Hematopoietic multipotent progenitor cell treated with erythropoietin and hydrocortisone succinate and interleukin-3 and kit ligand, for 15 days (in vitro differentiated cells): ENCODE results near the gene EML2.
"Not testable (repeated sequence)": the region's sequence is repeated elsewhere in the genome, so short reads cannot be mapped to it uniquely, and the experiment has no call there.

Source experiments
- DNase-seq: peaks from one replicate; pipeline ENCODE4 v3.0.0-alpha.2; 2015; ENCODE audit warnings: low spot score

The EML2 gene

DNA sequence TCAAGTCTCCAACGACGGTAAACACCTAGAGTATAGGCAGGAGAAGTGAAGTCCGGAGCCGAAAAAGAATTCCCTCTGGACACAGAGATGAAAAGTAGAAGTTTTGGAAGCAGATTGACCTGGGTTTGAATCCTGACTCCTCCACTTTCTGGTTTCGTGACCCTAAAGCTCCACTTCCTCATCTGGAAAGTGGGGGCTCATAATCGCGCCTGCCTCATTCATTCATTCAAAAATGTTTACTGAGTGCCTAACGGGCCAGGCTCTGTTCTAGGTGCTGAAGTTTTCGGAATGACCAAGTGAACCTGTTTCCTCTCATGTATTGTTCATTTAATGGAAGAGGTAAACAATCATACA is 7.1 kb upstream of the EML2 start:
- DNase-seq: no peak

DNA sequence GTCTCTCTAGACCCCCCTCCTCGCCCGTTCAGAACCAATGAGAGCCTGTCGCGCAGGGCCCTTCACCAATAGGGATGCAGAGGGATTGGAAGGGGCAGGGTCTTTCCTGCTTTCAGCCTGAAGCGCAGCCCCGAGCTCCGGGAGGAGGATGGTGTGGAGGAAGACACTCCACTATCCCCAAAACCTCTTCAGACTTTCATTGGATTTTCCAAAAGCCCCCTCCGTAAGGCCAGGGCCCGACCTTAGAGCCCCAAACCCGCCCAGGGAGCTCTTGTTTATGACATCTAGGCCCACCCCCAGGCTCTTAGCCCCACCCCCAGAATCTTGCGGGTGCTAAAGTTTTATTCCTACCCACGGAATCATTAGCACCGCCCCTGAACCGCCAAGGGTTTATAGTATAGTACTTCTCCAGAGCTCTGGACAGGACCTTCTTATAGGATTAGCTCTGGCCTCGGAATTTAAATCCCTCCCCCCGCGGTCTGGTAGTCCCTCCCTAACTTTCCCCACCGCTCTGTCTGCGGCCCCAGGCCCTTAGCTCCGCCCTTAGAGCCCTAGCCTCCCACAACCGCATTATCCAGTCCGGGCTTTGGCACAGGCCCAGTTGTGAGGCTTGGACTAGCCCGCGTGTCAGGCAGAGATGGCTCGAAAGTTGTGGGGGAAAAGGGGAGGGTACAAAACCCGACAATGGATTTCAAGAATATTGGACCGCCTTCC is 6.6 kb upstream of the EML2 start:
- peak; percentile 20 for DNase-seq

DNA sequence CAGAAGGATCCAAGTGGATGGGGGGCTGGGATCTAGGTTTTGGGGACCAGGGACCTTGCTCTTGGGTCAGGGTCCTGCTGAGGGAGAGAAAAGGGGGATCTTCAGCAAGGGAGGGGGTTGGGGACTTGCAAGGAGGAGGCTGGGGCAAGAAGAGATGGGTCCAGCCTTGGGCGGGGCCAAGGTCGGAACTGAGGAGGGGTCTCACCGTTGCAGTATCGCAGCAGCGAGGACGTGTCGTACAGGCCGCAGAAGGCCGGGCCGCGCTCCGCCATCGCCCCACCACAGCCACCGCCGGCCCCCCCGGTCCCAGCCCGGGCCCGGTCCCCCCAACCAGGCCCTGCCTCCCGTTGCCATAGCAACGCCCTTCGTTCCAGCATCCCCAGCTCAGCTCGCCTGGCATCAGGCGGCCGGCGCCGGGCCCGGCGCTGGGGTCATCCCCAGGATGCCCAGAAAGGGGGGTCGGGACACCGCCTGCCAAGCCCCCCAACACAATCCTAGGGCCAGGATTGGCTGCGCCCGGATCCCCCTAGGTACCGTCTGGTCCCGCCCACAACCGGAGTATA is 6.0 kb upstream of the EML2 start:
- DNase-seq: no peak

GRCh38 chr19:45643927-45644771 is 5.0 kb upstream of the EML2 start:
- no peak for DNase-seq

- peak; percentile 80 for DNase-seq
These were observed 4.1 kb upstream of the EML2 start for GRCh38 chr19:45643024-45643926.

DNA sequence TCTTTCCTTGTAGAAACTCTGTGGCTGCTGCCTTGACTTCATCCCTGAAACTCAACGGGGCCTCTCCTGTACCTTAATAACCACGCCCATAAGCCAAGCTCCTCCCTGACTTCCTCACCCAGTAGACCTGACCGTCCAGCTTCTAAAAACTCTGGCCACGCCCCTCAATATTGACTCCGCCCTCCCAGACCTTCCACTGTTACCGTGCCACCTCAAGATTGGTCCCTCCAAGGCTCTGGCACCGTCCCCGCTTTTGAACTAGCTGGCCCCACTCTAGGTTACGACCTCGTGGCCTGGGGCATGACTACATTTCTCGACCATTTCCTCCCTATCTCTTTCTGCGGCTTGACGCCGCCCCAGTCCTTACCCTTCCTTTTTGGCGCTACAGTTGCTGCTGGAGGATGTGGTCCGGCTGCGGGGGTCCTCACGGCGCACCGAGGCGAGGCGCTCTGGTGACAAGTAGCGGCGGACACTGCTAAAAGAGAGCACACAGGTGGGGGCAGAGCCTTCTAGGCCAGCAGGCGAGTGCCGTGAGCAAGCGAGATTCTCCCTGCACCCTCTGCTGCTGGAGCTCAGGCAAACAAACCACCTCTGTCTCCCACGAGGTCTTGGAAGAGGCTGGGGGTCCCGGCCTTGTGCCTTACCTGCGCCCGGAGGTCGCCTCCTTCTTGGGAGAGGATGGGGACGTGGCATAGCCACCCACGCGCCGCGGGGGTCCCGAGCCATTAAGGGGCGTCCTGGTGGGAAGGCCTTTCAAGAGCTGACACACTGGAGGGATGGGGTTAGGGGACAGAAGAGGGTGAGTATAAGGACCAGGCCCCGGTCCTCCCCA is 2.3 kb upstream of the EML2 start:
- DNase-seq: peak; percentile 87

DNA sequence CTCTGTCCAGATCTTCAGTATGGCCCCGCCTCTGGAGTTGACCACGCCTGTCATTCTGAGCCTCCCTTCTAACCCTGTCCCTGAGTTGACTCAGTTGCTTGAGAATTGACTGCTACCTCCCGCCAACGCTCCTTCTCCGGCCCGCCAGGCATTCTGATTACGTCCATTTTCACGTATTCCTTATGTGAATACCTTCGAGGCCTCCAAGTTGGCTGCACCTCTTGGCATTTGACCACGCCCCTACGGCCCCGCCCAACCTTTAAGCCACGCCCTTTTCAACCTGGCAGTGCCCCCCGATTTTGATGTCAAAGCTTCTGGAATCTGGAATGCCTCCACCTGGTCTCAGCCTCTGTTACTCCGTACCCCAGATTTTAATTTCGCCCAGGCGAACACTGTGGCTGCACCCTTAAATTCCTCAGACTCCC is 1.7 kb upstream of the EML2 start:
- DNase-seq: peak; percentile 35

GRCh38 chr19:45637890-45638667 is 1.1 kb downstream of the EML2 start:
- DNase-seq: no peak

DNA sequence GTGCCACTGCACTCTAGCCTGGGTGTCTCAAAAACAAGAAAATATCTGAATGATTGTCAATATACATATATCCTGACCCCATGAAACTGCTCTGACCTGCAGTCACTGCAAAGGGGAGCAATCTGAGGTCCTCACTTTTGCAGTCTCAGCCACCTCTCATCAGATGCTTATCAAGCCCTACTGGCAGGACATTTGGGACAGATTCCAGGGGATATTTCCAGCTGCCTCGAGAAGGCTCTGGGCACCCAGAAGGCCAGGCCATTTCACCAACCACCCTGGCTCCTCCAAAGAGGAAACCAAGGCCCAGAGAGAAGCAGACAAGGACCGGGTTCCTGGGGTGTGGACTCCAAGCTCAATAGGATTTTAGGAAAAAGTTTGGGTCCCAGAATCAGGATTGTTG is 2.3 kb downstream of the EML2 start:
- DNase-seq: no peak

- no peak for DNase-seq
These were observed 2.9 kb downstream of the EML2 start for GRCh38 chr19:45636275-45636674.

DNA sequence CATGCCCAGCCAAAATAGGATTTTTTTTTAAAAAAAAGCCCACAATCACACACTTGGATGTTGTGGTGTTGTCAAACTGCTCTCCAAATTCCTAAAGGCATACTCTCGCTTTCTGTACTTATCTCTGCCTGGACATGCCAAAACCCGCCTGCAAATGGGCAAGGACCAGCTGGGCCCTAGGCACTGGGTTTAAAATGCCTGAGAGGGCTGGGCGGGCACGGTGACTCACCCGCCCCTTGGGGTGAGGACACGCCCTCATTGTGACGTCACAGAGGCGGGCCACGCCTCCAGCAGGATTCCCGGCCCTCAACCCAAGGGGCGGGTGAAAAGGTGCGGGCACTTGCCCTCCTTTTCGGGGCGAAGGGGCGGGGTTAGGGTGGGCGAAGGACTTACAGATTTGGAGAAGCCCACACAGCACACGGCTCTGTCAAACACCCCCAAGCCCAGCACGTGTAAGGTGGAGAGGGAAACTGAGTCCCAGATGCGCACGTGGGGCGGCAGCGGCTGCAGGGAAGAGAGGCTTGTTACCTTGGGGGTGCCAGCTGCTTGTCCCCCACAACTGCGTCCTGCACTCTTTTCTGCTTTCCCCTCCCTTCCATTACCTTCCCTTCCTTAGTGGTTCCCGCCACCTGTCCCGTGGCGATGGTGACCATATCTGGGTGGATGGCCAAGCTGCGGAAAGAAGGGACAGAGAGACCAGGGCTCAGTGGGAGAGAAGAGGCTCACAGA is 6.6 kb downstream of the EML2 start:
- DNase-seq: peak; percentile 69

GRCh38 chr19:45630463-45630862 is 8.7 kb downstream of the EML2 start:
- no peak for DNase-seq

DNA sequence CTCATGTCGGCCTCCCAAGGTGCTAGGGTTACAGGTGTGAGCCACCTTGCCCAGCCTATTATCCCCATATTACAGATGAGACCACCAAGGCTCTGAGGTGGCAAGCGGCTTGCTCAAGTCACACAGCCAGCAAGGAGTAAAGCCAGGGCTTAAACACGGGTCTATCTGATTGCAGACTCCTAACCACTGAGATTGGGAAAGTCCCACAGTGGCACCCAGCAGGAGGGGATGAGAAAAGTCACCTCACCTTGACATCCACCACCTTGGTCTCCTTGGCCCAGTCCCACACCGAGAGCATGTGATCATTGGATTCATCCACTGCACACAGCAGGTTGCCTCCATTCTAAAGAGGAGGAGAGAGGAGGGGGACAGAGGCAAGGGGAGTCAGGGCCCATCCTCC is 9.5 kb downstream of the EML2 start:
- no peak for DNase-seq

- not testable (repeated sequence) for DNase-seq
These were observed 11.0 kb downstream of the EML2 start for GRCh38 chr19:45628219-45628618.

DNA sequence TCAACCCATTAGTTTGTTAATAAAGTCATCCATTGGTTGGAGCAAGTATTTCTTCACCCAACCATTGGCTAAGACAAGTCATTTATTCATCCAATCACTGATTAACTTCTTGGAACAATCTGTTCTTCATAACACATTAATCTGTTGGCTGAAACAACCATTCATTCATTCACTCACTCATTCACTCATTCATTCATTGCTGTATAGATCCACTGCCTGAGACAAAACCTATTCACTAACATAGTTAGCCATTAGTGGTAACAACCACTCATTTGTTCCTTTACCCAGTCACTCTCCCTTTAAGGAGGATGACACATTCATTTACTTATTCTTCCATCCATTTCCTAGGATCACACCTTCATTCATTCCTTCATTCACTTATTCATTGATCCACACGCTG is 15.2 kb downstream of the EML2 start:
- no peak for DNase-seq

DNA sequence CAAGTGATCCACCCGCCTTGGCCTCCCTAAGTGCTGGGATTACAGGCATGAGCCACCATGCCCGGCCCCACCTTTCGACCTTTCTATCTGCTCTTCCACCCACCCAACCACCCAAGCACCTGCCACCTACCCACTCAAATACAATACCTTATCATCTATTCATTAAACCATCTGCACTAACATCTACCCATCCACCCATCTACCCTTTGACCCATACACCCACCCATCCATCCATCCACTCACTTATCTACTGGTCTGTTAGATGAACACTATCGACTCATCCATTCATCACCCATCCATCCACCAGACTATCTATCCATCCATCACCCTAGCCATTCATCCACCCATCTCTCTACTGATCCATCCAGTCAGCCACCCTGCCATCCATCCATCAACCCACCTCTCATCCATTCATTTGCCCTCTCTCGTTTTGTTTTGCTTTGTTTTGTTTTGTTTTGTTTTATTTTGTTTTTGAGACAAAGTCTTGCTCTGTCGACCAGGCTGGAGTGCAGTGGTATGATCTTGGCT is 17.2 kb downstream of the EML2 start:
- no peak for DNase-seq

GRCh38 chr19:45621389-45621788 is 17.8 kb downstream of the EML2 start:
- DNase-seq: no peak

GRCh38 chr19:45616704-45617017 is 22.5 kb downstream of the EML2 start:
- no peak for DNase-seq

GRCh38 chr19:45615795-45616703 is 23.1 kb downstream of the EML2 start:
- DNase-seq: peak; percentile 79
